Aorta (tissue), 5 donors: ENCODE results near the gene IQCN. TPM values are rescaled to one million over a fixed set of nuclear protein-coding genes. Genes with fewer than 3 reads are reported as not detected.

Source experiments
- ATAC-seq: fragments of 200-7000 bp; cut with Tn5 transposase; one replicate; pipeline ENCODE4 v1.9.1; 2022; ENCODE audit warnings: moderate library complexity; ENCODE audit not compliant: low FRiP score
- DNase-seq, 2 donors: peaks; one replicate each; pipeline ENCODE4 v3.0.0-alpha.2; 2020
- H3K27ac ChIP-seq, 2 donors: one replicate each; pipeline ENCODE4 v1.5.1; 2013; ENCODE audit warnings: low read length in 2 of 2, mild to moderate bottlenecking in 2 of 2, moderate library complexity in 2 of 2, control low read depth in 1 of 2, inconsistent platforms in 1 of 2, low read depth in 1 of 2
- H3K27me3 ChIP-seq, 2 donors: one replicate each; pipeline ENCODE4 v1.6.1; 2013; ENCODE audit warnings: control low read depth in 1 of 2, low read length in 1 of 2, mild to moderate bottlenecking in 1 of 2, moderate library complexity in 1 of 2; ENCODE audit not compliant: insufficient read depth in 2 of 2, control insufficient read depth in 1 of 2
- H3K36me3 ChIP-seq, 2 donors: one replicate each; pipeline ENCODE4 v1.6.1; 2013; ENCODE audit warnings: control low read depth in 1 of 2, low read length in 1 of 2, mild to moderate bottlenecking in 1 of 2; ENCODE audit not compliant: insufficient read depth in 2 of 2, control insufficient read depth in 1 of 2
- H3K4me1 ChIP-seq, 2 donors: one replicate each; pipeline ENCODE4 v1.6.1; 2013; ENCODE audit warnings: low read length in 2 of 2, control low read depth in 1 of 2, mild to moderate bottlenecking in 1 of 2, moderate library complexity in 1 of 2; ENCODE audit not compliant: insufficient read depth in 2 of 2, control insufficient read depth in 1 of 2
- H3K4me3 ChIP-seq, 2 donors: one replicate each; pipeline ENCODE4 v1.5.1; 2013; ENCODE audit warnings: low read length in 2 of 2, control low read depth in 1 of 2, mild to moderate bottlenecking in 1 of 2
- H3K9me3 ChIP-seq: one replicate; pipeline ENCODE4 v1.6.1; 2013; ENCODE audit warnings: mild to moderate bottlenecking, low read length; ENCODE audit not compliant: control insufficient read depth
- WGBS, 2 donors: extraction: QIAGEN DNeasy Blood & Tissue Kit; methylation state at CpG; one replicate each; pipeline ENCODE4 v1.1.7; 2013; 5-methylcytosine and 5-hydroxymethylcytosine counted together
- intact Hi-C, 2 donors: fragments of 100-400 bp; cut with DNase I; formaldehyde crosslinking; loops; one replicate each; pipeline versions ENCODE4 v1.14.2 to v1.15.0; 2022
- polyA plus RNA-seq, 2 donors: library from polyadenylated mRNA; stranded (reverse); fragments of 200-250 nt; gene quantifications; one replicate each; pipeline ENCODE4 v1.2.3, GENCODE V29; 2013
- total RNA-seq, 2 donors: library from RNA; stranded (reverse); fragmentation: NEBNext Ultra II Directional; extraction: Animal tissue kit (Norgen Biotek cat#: 25700); gene quantifications; one replicate each; pipeline ENCODE4 v1.2.1, GENCODE V29; 2021
- donor health status: healthy with polysubstance abuse.
- donor health status: Bipolar disorder and iron deficiency.
- donor health status: DM: no; HTN: no; CAD: no.
- donor health status: DM: no; HTN: no; CAD: no.
- donor health status: DM: yes; HTN: yes; CAD: no.

The IQCN gene
- total and polyA plus RNA-seq, 4 donors, result 4.5 to 20.7 (median 10.2) TPM

- peak overlapping the region in 1 of 2 donors; percentile 13 for H3K27ac ChIP-seq
- H3K27me3 ChIP-seq, result no peaks in the 10 kb centered on the region
- H3K4me3 ChIP-seq, result peak overlapping the region; percentile 41 to 77
- intact Hi-C loops, result loop anchor here in 1 of 2 donors (1.0 kb wide), 1 partner anchor 45 kb away; the partner anchor contains the start of gene LSM4
- DNase-seq (no peak), ATAC-seq (no peak)
- H3K4me1 ChIP-seq, result peaks cover 0 to 2% of the 10 kb centered on the region in 2 donors
- 44 to 47% methylated on average over 10 of the region's 10 CpGs for WGBS, 2 donors
- H3K36me3 ChIP-seq, result peaks cover 0 to 3% of the 10 kb centered on the region in 2 donors
- H3K9me3 ChIP-seq, result no peaks in the 10 kb centered on the region
These were observed 4.4 kb upstream of the IQCN start for GRCh38 chr19:18278521-18279265.

GRCh38 chr19:18274781-18275356, 617 bp upstream of the IQCN start:
- no peak overlapping the region for H3K4me3 ChIP-seq
- no peaks in the 10 kb centered on the region for H3K27me3 ChIP-seq
- H3K4me1 ChIP-seq, result peaks cover 0 to 2% of the 10 kb centered on the region in 2 donors
- H3K27ac ChIP-seq, result peak overlapping the region in 1 of 2 donors; percentile 14
- WGBS, 2 donors, result 5% methylated on average over 11 to 13 of the region's 13 CpGs
- ATAC-seq (peak; percentile 81), DNase-seq (peak; percentile 90 to 94)
- no peaks in the 10 kb centered on the region for H3K9me3 ChIP-seq
- peaks cover 0 to 3% of the 10 kb centered on the region in 2 donors for H3K36me3 ChIP-seq
- intact Hi-C loops, result loop anchor here in 1 of 2 donors (1.0 kb wide), 1 partner anchor 52 kb away; no protein-coding TSS in a partner anchor

- Histone ChIP-seq H3K27ac (no peak overlapping the region), H3K4me1 (peaks cover 0 to 2% of the 10 kb centered on the region in 2 donors), H3K27me3 (no peaks in the 10 kb centered on the region), H3K36me3 (peaks cover 0 to 3% of the 10 kb centered on the region in 2 donors), H3K9me3 (no peaks in the 10 kb centered on the region), H3K4me3 (no peak overlapping the region)
- no peak for DNase-seq
- no peak for ATAC-seq
- WGBS, 2 donors, result 97% methylated on average over 13 of the region's 13 CpGs
- intact Hi-C loops, result no loop called here
These were observed 562 bp downstream of the IQCN start for GRCh38 chr19:18273561-18274218.

- H3K4me3 ChIP-seq, result no peak overlapping the region
- H3K27me3 ChIP-seq, result no peaks in the 10 kb centered on the region
- intact Hi-C loops, result no loop called here
- peaks cover 0 to 9% of the 10 kb centered on the region in 2 donors for H3K36me3 ChIP-seq
- H3K27ac ChIP-seq, result no peak overlapping the region
- DNase-seq (no peak), ATAC-seq (no peak)
- peaks cover 0 to 2% of the 10 kb centered on the region in 2 donors for H3K4me1 ChIP-seq
- WGBS, 2 donors, result 43 to 48% methylated on average over 6 of the region's 6 CpGs
- no peaks in the 10 kb centered on the region for H3K9me3 ChIP-seq
These were observed 2.8 kb downstream of the IQCN start for GRCh38 chr19:18271433-18271841.

GRCh38 chr19:18270326-18270725, 3.9 kb downstream of the IQCN start:
- Histone ChIP-seq H3K9me3 (no peaks in the 10 kb centered on the region), H3K27ac (no peak overlapping the region), H3K4me1 (no peaks in the 10 kb centered on the region), H3K4me3 (no peak overlapping the region), H3K36me3 (peaks cover 3 to 11% of the 10 kb centered on the region in 2 donors), H3K27me3 (no peaks in the 10 kb centered on the region)
- intact Hi-C loops, result no loop called here
- 83 to 86% methylated on average over 9 of the region's 9 CpGs for WGBS, 2 donors
- ATAC-seq, result no peak
- no peak for DNase-seq

GRCh38 chr19:18269070-18269723, 5.1 kb downstream of the IQCN start:
- Histone ChIP-seq H3K4me3 (no peak overlapping the region), H3K9me3 (no peaks in the 10 kb centered on the region), H3K36me3 (peaks cover 3 to 11% of the 10 kb centered on the region in 2 donors), H3K27ac (no peak overlapping the region), H3K27me3 (no peaks in the 10 kb centered on the region), H3K4me1 (no peaks in the 10 kb centered on the region)
- DNase-seq (no peak), ATAC-seq (no peak)
- WGBS, 2 donors, result 73 to 78% methylated on average over 2 of the region's 2 CpGs
- intact Hi-C loops, result no loop called here

- intact Hi-C loops, result no loop called here
- 90 to 91% methylated on average over 42 of the region's 42 CpGs for WGBS, 2 donors
These were observed 7.2 kb downstream of the IQCN start for GRCh38 chr19:18266771-18267686.

GRCh38 chr19:18265582-18265981, 8.7 kb downstream of the IQCN start:
- no peak for ATAC-seq
- DNase-seq, result no peak
- 86 to 89% methylated on average over 7 of the region's 7 CpGs for WGBS, 2 donors
- Histone ChIP-seq H3K36me3 (peaks cover 3 to 11% of the 10 kb centered on the region in 2 donors), H3K27ac (no peak overlapping the region), H3K9me3 (no peaks in the 10 kb centered on the region), H3K27me3 (no peaks in the 10 kb centered on the region), H3K4me3 (no peak overlapping the region), H3K4me1 (no peaks in the 10 kb centered on the region)
- intact Hi-C loops, result no loop called here

More at GRCh38 chr19:18266771-18267686, 7.2 kb downstream of the IQCN start:
- no peak for DNase-seq
- ATAC-seq, result no peak
- Histone ChIP-seq H3K27me3 (no peaks in the 10 kb centered on the region), H3K4me1 (no peaks in the 10 kb centered on the region), H3K4me3 (no peak overlapping the region), H3K9me3 (no peaks in the 10 kb centered on the region), H3K36me3 (peaks cover 3 to 11% of the 10 kb centered on the region in 2 donors), H3K27ac (no peak overlapping the region)
